H1 (cell line): ENCODE results near the gene KIF25. TPM values are rescaled to one million over a fixed set of nuclear protein-coding genes. Genes with fewer than 3 reads are reported as not detected.

Source experiments
- CTCF ChIA-PET: fragments of 300-600 bp; sonication (Branson Sonifier 250); formaldehyde crosslinking; loops from one replicate; lab custom pipeline; 2021; ENCODE audit not compliant: partially characterized antibody; lab: Charles Lee
- POLR2A ChIA-PET: fragments of 300-600 bp; sonication (Branson Sonifier 250); formaldehyde crosslinking; loops from one replicate; lab custom pipeline; 2021; ENCODE audit warnings: inconsistent platforms; ENCODE audit not compliant: partially characterized antibody; lab: Charles Lee
- DNase-seq, 2 experiments: peaks; one replicate each; pipeline versions ENCODE4 v3.0.0 to v3.0.0-alpha.2; 2010 to 2022; ENCODE audit warnings: low spot score in 2 of 2, low read depth in 1 of 2, mixed read lengths in 1 of 2
- FAIRE-seq: peaks from 2 replicates; lab custom pipeline; 2011; peaks lifted over from hg19 to GRCh38; lab: Jason Lieb, UNC
- H2AFZ ChIP-seq: 2 replicates; pipeline ENCODE4 v1.8.1; 2012; ENCODE audit warnings: low read length, inconsistent platforms
- H2AK5ac ChIP-seq: 2 replicates; pipeline ENCODE4 v1.6.1; 2013; ENCODE audit warnings: low read depth, low read length
- H2BK120ac ChIP-seq: replicated peaks from 2 replicates; pipeline ENCODE3; 2013; ENCODE audit warnings: low read depth, low read length, inconsistent platforms
- H2BK12ac ChIP-seq: 2 replicates; pipeline ENCODE4 v1.6.1; 2013; ENCODE audit warnings: low read depth, low read length
- H2BK15ac ChIP-seq: 2 replicates; pipeline ENCODE4 v1.6.1; 2013; ENCODE audit warnings: low read length
- H2BK20ac ChIP-seq: 2 replicates; pipeline ENCODE4 v1.6.1; 2013; ENCODE audit warnings: low read length
- H2BK5ac ChIP-seq: 2 replicates; pipeline ENCODE4 v1.6.1; 2013; ENCODE audit warnings: low read depth, low read length
- H3K14ac ChIP-seq: 2 replicates; pipeline ENCODE4 v1.6.1; 2013; ENCODE audit warnings: inconsistent platforms; ENCODE audit not compliant: insufficient read length
- H3K18ac ChIP-seq: 2 replicates; pipeline ENCODE4 v1.6.1; 2013; ENCODE audit warnings: low read length; ENCODE audit errors: extremely low read depth
- H3K23ac ChIP-seq: 2 replicates; pipeline ENCODE4 v1.6.1; 2013; ENCODE audit warnings: inconsistent platforms; ENCODE audit not compliant: insufficient read length
- H3K23me2 ChIP-seq: 2 replicates; pipeline ENCODE4 v1.6.1; 2013; ENCODE audit warnings: low read depth, low read length
- H3K27ac ChIP-seq: 2 replicates; pipeline ENCODE4 v1.6.1; 2011; ENCODE audit warnings: low read depth, low read length, inconsistent platforms
- H3K27me3 ChIP-seq, 4 experiments: replicated peaks in 1 of 4; 1 replicate in 1 of 4; 2 replicates in 3 of 4; pipeline versions ENCODE4 v1.6.1 to v1.8.1; 2011 to 2013; ENCODE audit warnings: low read length in 3 of 4, mild to moderate bottlenecking in 3 of 4, inconsistent platforms in 2 of 4, mixed read lengths in 2 of 4, moderate library complexity in 1 of 4; ENCODE audit not compliant: control insufficient read depth in 3 of 4, insufficient read depth in 3 of 4; ENCODE audit errors: extremely low read depth in 1 of 4
- H3K36me3 ChIP-seq, 4 experiments: 2 replicates each; pipeline versions ENCODE4 v1.6.1 to v1.8.1; 2011 to 2013; ENCODE audit warnings: mild to moderate bottlenecking in 4 of 4, low read length in 3 of 4, moderate library complexity in 2 of 4, control low read depth in 1 of 4, inconsistent platforms in 1 of 4; ENCODE audit not compliant: insufficient read depth in 4 of 4, control insufficient read depth in 2 of 4
- H3K4ac ChIP-seq: replicated peaks from 2 replicates; pipeline ENCODE3; 2013; ENCODE audit warnings: low read length, low read depth, mixed read lengths, inconsistent platforms; ENCODE audit not compliant: insufficient read length
- H3K4me1 ChIP-seq, 4 experiments: replicated peaks in 1 of 4; 1 replicate in 1 of 4; 2 replicates in 3 of 4; pipeline versions ENCODE4 v1.6.1 to v1.8.1; 2011 to 2013; ENCODE audit warnings: low read length in 3 of 4, inconsistent platforms in 2 of 4, mixed read lengths in 1 of 4; ENCODE audit not compliant: insufficient read depth in 4 of 4, control insufficient read depth in 3 of 4
- H3K4me2 ChIP-seq, 2 experiments: 2 replicates each; pipeline versions ENCODE4 v1.6.1 to v1.8.1; 2011 to 2013; ENCODE audit warnings: low read depth in 2 of 2, low read length in 2 of 2, control low read depth in 1 of 2, inconsistent platforms in 1 of 2, mild to moderate bottlenecking in 1 of 2; ENCODE audit not compliant: insufficient read depth in 1 of 2
- H3K4me3 ChIP-seq, 4 experiments: fragments of 200-600, 300-600 bp in 1 of 4; sonication (generic), shearing (Covaris generic), sonication (Bioruptor Twin) in 1 of 4; 2 replicates each; pipeline versions ENCODE4 v1.5.1 to v1.8.1; 2011 to 2016; ENCODE audit warnings: low read length in 4 of 4, low read depth in 3 of 4, control low read depth in 2 of 4, inconsistent platforms in 2 of 4, mild to moderate bottlenecking in 2 of 4, mixed read lengths in 1 of 4, moderate library complexity in 1 of 4; ENCODE audit not compliant: insufficient read depth in 2 of 4; ENCODE audit errors: extremely low read depth in 1 of 4
- H3K56ac ChIP-seq: replicated peaks from 2 replicates; pipeline ENCODE3; 2013; ENCODE audit warnings: low read depth, mild to moderate bottlenecking, mixed read lengths, low read length, inconsistent platforms; ENCODE audit not compliant: insufficient read length
- H3K79me1 ChIP-seq: 2 replicates; pipeline ENCODE4 v1.6.1; 2013; ENCODE audit warnings: low read depth, low read length, control low read depth
- H3K79me2 ChIP-seq, 2 experiments: 2 replicates each; pipeline versions ENCODE4 v1.6.1 to v1.8.1; 2012 to 2013; ENCODE audit warnings: low read length in 2 of 2, mild to moderate bottlenecking in 2 of 2, inconsistent platforms in 1 of 2; ENCODE audit not compliant: insufficient read depth in 2 of 2, control insufficient read depth in 1 of 2
- H3K9ac ChIP-seq, 4 experiments: replicated peaks in 1 of 4; 1 replicate in 1 of 4; 2 replicates in 3 of 4; pipeline versions ENCODE4 v1.6.1 to v1.8.1; 2011 to 2013; ENCODE audit warnings: low read depth in 3 of 4, low read length in 3 of 4, control low read depth in 2 of 4, mild to moderate bottlenecking in 2 of 4, moderate library complexity in 2 of 4, inconsistent platforms in 1 of 4; ENCODE audit errors: extremely low read depth in 1 of 4
- H3K9me3 ChIP-seq, 2 experiments: 2 replicates each; pipeline versions ENCODE4 v1.6.1 to v1.8.1; 2012 to 2013; ENCODE audit warnings: mild to moderate bottlenecking in 2 of 2, moderate library complexity in 2 of 2, control low read depth in 1 of 2, inconsistent platforms in 1 of 2, low read depth in 1 of 2, low read length in 1 of 2, mixed read lengths in 1 of 2; ENCODE audit not compliant: insufficient read depth in 2 of 2
- H4K20me1 ChIP-seq, 2 experiments: replicated peaks in 1 of 2; 2 replicates each; pipeline versions ENCODE3 to v1.8.1; 2011 to 2013; ENCODE audit warnings: inconsistent platforms in 2 of 2, low read length in 2 of 2, mild to moderate bottlenecking in 1 of 2; ENCODE audit not compliant: insufficient read depth in 2 of 2, control insufficient read depth in 1 of 2
- H4K5ac ChIP-seq: 2 replicates; pipeline ENCODE4 v1.6.1; 2013; ENCODE audit warnings: low read length, low read depth, mixed read lengths, inconsistent platforms; ENCODE audit not compliant: insufficient read length
- H4K8ac ChIP-seq: 2 replicates; pipeline ENCODE4 v1.8.0; 2013; ENCODE audit warnings: mild to moderate bottlenecking, moderate library complexity, low read length, inconsistent platforms; ENCODE audit not compliant: insufficient read depth; ENCODE audit errors: extremely low read depth
- H4K91ac ChIP-seq: replicated peaks from 2 replicates; pipeline ENCODE3; 2013; ENCODE audit warnings: low read length, mixed read lengths, inconsistent platforms; ENCODE audit not compliant: insufficient read length
- JUND ChIP-seq: IDR thresholded peaks from 2 replicates; pipeline ENCODE4 v1.6.1; 2011; ENCODE audit warnings: mild to moderate bottlenecking, improper control_type of control experiment, low read length
- NRF1 ChIP-seq: IDR thresholded peaks from 2 replicates; pipeline ENCODE4 v1.6.1; 2011; ENCODE audit warnings: mild to moderate bottlenecking, low read depth, low read length, improper control_type of control experiment
- TAF7 ChIP-seq: optimal IDR thresholded peaks from 2 replicates; pipeline ENCODE3; 2011; ENCODE audit warnings: low read depth, mild to moderate bottlenecking, inconsistent platforms, low read length, moderate library complexity, borderline replicate concordance
- WGBS, 2 experiments: shearing (Covaris generic) in 1 of 2; methylation state at CpG; one replicate each; pipeline versions ENCODE4 v1.1.6 to v1.1.7; 2013 to 2015; ENCODE audit warnings: low lambda C conversion rate in 2 of 2, mixed read lengths in 2 of 2, inconsistent platforms in 1 of 2, low coverage in 1 of 2, missing lambda C conversion rate in 1 of 2; ENCODE audit not compliant: insufficient replicate concordance in 2 of 2, insufficient coverage in 1 of 2, insufficient read length in 1 of 2; ENCODE audit errors: extremely low coverage in 1 of 2, missing lambda C conversion rate in 1 of 2; 5-methylcytosine and 5-hydroxymethylcytosine counted together
- polyA plus RNA-seq, 7 experiments: library from polyadenylated mRNA; depleted of rRNA in 3 of 7; stranded (reverse) in 5 of 7; unstranded in 2 of 7; fragments of >200 nt in 5 of 7; fragments of 200-250 nt in 2 of 7; gene quantifications; 1 replicate in 5 of 7; 2 replicates in 1 of 7; 4 replicates in 1 of 7; pipeline versions ENCODE4 v1.2.1 to v1.2.3, GENCODE V29; 2011 to 2013; ENCODE audit warnings: missing spikeins in 2 of 7, mixed read lengths in 2 of 7
- total RNA-seq: library from RNA; stranded (reverse); fragmentation: NEBNext Ultra II Directional; extraction: Animal tissue kit (Norgen Biotek cat#: 25700); gene quantifications from 2 replicates; pipeline ENCODE4 v1.2.1, GENCODE V29; 2021

Gene KIF25
- total and polyA plus RNA-seq, 2 of the 8 experiments (the other 6 are each of a cell fraction or from before 2014, with no cell fraction given), result 1.5 to 2.0 TPM

DNA sequence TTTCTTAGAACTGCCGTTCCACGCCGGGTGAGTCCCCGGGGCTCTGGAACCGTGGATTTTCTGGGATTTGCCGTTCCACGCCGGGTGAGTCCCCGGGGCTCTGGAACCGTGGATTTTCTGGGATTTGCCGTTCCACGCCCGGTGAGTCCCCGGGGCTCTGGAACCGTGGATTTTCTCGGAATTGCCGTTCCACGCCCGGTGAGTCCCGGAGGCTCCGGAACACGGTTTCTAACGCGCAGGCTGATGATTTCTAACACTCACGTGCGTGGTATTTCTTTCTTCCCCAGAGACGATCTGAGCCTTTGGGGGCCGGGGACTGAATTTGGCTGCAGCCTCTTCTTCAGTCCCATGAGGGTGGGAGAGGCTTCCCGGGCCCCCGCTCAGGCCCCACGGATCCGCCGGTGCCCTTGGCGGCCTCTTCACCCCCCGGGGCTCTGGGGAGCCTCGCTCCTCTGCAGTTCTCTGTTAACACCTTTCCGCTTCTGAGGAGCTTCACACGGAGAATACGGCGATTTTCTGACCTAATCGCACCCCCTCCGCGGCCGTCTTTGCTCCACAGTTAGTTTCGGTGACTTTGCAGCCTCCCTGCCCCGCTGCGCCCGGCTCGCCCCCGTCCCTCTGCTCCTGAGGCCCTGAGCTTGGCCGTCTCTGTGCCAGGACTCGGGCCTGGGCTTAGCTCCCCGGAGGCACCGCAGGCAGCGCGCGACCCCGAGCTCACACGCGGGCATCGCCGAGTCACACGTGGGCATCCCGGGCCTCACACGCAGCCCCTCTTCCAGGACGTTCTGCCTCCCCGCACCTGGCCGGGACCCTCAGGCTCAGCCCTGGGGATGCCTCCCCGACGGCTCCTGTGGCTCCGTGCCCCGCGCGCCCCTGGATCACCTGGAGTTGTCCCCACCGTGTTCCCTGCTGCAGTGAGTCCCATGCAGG is 7.2 kb upstream of the KIF25 start:
- no peak for FAIRE-seq
- ChIA-PET CTCF (interaction anchor here (1.0 to 1.2 kb wide), 2 partner anchors 9 to 22 kb away, joined by 3 read pairs; no protein-coding TSS in a partner anchor), POLR2A (no interaction called here)
- no peak overlapping the region for H2BK12ac ChIP-seq
- H3K23me2 ChIP-seq, result no peaks in the 10 kb centered on the region
- H3K79me2 ChIP-seq, result no peaks in the 10 kb centered on the region
- H3K4me2 ChIP-seq, result no peak overlapping the region
- no peak overlapping the region for H2AK5ac ChIP-seq
- H3K4me3 ChIP-seq, result no peak overlapping the region
- H4K8ac ChIP-seq, result peak overlapping the region; percentile 74; the same call in 1 of the 2 replicates
- no peak overlapping the region for H3K4ac ChIP-seq
- H3K14ac ChIP-seq, result no peak overlapping the region
- no peaks in the 10 kb centered on the region for H3K27me3 ChIP-seq
- no peak overlapping the region for H3K56ac ChIP-seq
- no peak overlapping the region for H2BK5ac ChIP-seq
- H3K36me3 ChIP-seq, result no peaks in the 10 kb centered on the region
- H2BK20ac ChIP-seq, result no peak overlapping the region
- H4K20me1 ChIP-seq, result no peaks in the 10 kb centered on the region
- 93% methylated on average over 61 of the region's 75 CpGs; no CpG with 5 or more reads in 1 of the 2 experiments for WGBS, 2 experiments
- H4K5ac ChIP-seq, result no peak overlapping the region
- H3K18ac ChIP-seq, result no peak overlapping the region
- no peak overlapping the region for H3K9ac ChIP-seq
- no peak overlapping the region for H4K91ac ChIP-seq
- H2AFZ ChIP-seq, result no peak overlapping the region
- no peaks in the 10 kb centered on the region; a peak in 1 of 7 replicates for H3K4me1 ChIP-seq
- no peaks in the 10 kb centered on the region; the same call in 1 of the 2 replicates for H3K79me1 ChIP-seq
- H2BK120ac ChIP-seq, result no peak overlapping the region
- no peak overlapping the region for H3K23ac ChIP-seq
- no peak for TF ChIP-seq TAF7
- TF ChIP-seq NRF1, result no peak
- TF ChIP-seq JUND, result no peak
- DNase-seq, result peak in 1 of 2 experiments; percentile 39
- peaks cover 0 to 4% of the 10 kb centered on the region in 2 experiments; a peak in 1 of 4 replicates for H3K9me3 ChIP-seq
- no peak overlapping the region for H2BK15ac ChIP-seq
- no peak overlapping the region for H3K27ac ChIP-seq
